HG02588 (cell line): ENCODE measurements around the gene AP1S1.
"Not testable (repeated sequence)": the region's sequence is repeated elsewhere in the genome, so short reads cannot be mapped to it uniquely, and the experiment has no call there.

Experiments
- ATAC-seq: cut with Tn5 transposase; IDR thresholded peaks from one replicate; pipeline ENCODE4 v1.9.1; 2021; ENCODE audit warnings: mild to moderate bottlenecking, moderate library complexity; ENCODE audit not compliant: unreplicated experiment

The AP1S1 gene

GRCh38 chr7:101124376-101125056 lies 29.8 kb upstream of the AP1S1 start:
- ATAC-seq: no peak

- ATAC-seq: peak; percentile 58
These were observed 28.2 kb upstream of the AP1S1 start for GRCh38 chr7:101125989-101126650.

- peak; percentile 49 for ATAC-seq
These were observed 27.4 kb upstream of the AP1S1 start, which contains the start of gene SERPINE1 for GRCh38 chr7:101126651-101127459. TSS of gene SERPINE1 (plus strand) at chr7:101127104. CDS start at chr7:101128394, 1,290 bp downstream.

- ATAC-seq: no peak
These were observed 26.7 kb upstream of the AP1S1 start for GRCh38 chr7:101127460-101128039.

- ATAC-seq: no peak
These were observed 26.0 kb upstream of the AP1S1 start for GRCh38 chr7:101128040-101128834.

GRCh38 chr7:101129603-101130117 lies 24.6 kb upstream of the AP1S1 start:
- no peak for ATAC-seq

- not testable (repeated sequence) for ATAC-seq
These were observed 21.4 kb upstream of the AP1S1 start for GRCh38 chr7:101132626-101133600.

GRCh38 chr7:101133621-101134398 lies 20.5 kb upstream of the AP1S1 start:
- no peak for ATAC-seq

GRCh38 chr7:101134399-101134980 lies 19.8 kb upstream of the AP1S1 start:
- no peak for ATAC-seq

GRCh38 chr7:101137651-101138212 lies 16.5 kb upstream of the AP1S1 start:
- ATAC-seq: no peak

- ATAC-seq: peak; percentile 60
These were observed 15.9 kb upstream of the AP1S1 start for GRCh38 chr7:101138213-101138870.

- ATAC-seq: no peak
These were observed 14.0 kb upstream of the AP1S1 start for GRCh38 chr7:101140339-101140699.

- ATAC-seq: no peak
These were observed 13.4 kb upstream of the AP1S1 start for GRCh38 chr7:101140746-101141382.

- no peak for ATAC-seq
These were observed 2.2 kb upstream of the AP1S1 start for GRCh38 chr7:101151908-101152651.

GRCh38 chr7:101154693-101155102 lies 422 bp downstream of the AP1S1 start:
- ATAC-seq: peak; percentile 17

GRCh38 chr7:101155303-101155702 lies 1.0 kb downstream of the AP1S1 start:
- ATAC-seq: no peak
